Vagina (tissue), 2 donors: Measurements from ENCODE around the gene HUNK.

Experiments used
- POLR2AphosphoS5 ChIP-seq, 2 donors: sonication (generic); formaldehyde crosslinking; IDR thresholded peaks; one replicate each; pipeline ENCODE4 v1.9.0; 2017; ENCODE audit warnings: antibody characterized with exemption in 2 of 2, mild to moderate bottlenecking in 2 of 2, low read depth in 1 of 2; ENCODE audit not compliant: insufficient read depth in 1 of 2
- TF ChIP-seq, protein P1 (sequence below), 3 experiments: fragments of 450-650 bp in 2 of 3; fragments of 200-600 bp in 1 of 3; sonication (generic) in 1 of 3; IDR thresholded peaks; one replicate each; pipeline ENCODE4 v1.5.1; 2017 to 2019; ENCODE audit warnings: antibody characterized with exemption in 3 of 3, mild to moderate bottlenecking in 2 of 3, moderate library complexity in 2 of 3

DNA sequence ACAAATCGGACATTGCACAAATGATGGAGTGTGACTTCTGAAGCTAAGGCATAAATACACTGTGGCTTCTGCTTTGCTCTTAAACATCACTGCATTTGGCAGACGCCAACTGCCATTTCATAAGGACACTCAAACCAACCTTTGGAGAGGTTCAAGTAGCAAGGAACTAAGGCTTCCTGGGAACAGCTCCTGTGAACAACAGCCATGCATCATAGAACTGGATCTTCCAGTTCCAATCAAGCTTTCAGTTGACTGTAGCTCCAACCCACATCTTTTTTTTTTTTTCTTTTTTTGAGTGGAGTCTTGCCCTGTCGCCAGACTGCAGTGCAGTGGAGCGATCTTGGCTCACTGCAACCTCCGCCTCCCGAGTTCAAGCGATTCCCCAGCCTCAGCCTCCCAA, 10.7 kb upstream of the HUNK start:
- TF ChIP-seq, protein P1, sequence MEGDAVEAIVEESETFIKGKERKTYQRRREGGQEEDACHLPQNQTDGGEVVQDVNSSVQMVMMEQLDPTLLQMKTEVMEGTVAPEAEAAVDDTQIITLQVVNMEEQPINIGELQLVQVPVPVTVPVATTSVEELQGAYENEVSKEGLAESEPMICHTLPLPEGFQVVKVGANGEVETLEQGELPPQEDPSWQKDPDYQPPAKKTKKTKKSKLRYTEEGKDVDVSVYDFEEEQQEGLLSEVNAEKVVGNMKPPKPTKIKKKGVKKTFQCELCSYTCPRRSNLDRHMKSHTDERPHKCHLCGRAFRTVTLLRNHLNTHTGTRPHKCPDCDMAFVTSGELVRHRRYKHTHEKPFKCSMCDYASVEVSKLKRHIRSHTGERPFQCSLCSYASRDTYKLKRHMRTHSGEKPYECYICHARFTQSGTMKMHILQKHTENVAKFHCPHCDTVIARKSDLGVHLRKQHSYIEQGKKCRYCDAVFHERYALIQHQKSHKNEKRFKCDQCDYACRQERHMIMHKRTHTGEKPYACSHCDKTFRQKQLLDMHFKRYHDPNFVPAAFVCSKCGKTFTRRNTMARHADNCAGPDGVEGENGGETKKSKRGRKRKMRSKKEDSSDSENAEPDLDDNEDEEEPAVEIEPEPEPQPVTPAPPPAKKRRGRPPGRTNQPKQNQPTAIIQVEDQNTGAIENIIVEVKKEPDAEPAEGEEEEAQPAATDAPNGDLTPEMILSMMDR (IDR thresholded peaks at IDR 0.05): no peak
- TF ChIP-seq POLR2AphosphoS5 (IDR thresholded peaks at IDR 0.05; ENCODE audit: insufficient read depth in 1 of 2, low read depth in 1 of 2): no peak
